Stimulated activated naive CD8-positive, alpha-beta T cell treated with anti-CD3 and anti-CD28 coated beads, Interleukin-15, amount 100 ng/mL, for 72 hours (primary cell): Measurements from ENCODE around the gene EGR4.

Source experiments
- ATAC-seq: fragments of 150-1000 bp; cut with Tn5 transposase; 2 replicates; pipeline ENCODE4 v1.10.0; 2021; ENCODE audit warnings: mild to moderate bottlenecking, moderate library complexity
- DNase-seq, 2 donors: peaks; one replicate each; pipeline ENCODE4 v3.0.0; 2021 to 2022
- H3K27ac Mint-ChIP-seq, 2 donors: one replicate each; pipeline ENCODE4 v1.8.0; 2022; ENCODE audit warnings: mild to moderate bottlenecking in 2 of 2, mixed read lengths in 2 of 2, moderate library complexity in 2 of 2
- H3K27me3 Mint-ChIP-seq: one replicate; pipeline ENCODE4 v1.8.0; 2022; ENCODE audit warnings: mixed read lengths
- H3K4me1 Mint-ChIP-seq: one replicate; pipeline ENCODE4 v1.8.0; 2022; ENCODE audit warnings: mild to moderate bottlenecking, mixed read lengths
- H3K4me3 Mint-ChIP-seq, 2 donors: one replicate each; pipeline ENCODE4 v1.8.0; 2022; ENCODE audit warnings: mild to moderate bottlenecking in 2 of 2, mixed read lengths in 2 of 2, moderate library complexity in 1 of 2
- H3K9me3 Mint-ChIP-seq, 2 donors: one replicate each; pipeline ENCODE4 v1.8.0; 2022; ENCODE audit warnings: mixed read lengths in 2 of 2

The EGR4 gene

DNA sequence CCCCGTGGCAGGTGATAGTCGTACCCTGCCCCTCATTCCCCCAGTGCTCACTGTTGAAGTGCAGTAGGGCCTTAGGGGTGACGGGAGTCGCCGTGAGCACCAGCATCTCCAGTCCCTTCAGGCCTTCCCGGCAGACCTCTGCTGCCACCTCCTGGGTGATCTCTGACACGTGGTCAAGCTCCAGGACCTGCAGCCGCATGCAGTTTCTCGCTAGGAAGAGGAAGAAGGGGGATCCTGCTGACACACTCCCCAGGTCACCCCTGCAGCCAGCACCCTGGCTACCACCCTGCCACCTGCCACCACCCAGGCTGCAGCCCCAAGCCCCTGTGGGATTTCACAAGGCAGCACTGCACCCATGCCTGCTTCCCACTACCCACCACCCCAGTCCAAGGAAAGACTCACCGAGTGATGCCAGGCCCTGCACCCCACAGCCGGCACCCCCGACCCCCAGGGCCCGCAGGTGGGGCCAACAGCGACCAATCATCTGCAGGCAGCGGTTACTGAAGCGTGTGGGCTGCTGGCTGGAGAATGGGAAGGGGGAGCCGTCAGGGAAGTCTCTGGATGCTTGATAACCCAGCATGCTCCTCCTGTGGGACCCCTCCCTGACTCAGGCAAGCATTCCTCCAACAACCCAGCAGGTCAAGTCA, 32.9 kb downstream of the EGR4 start:
- peaks cover 6% of the 10 kb centered on the region for H3K4me1 Mint-ChIP-seq
- no peak overlapping the region for H3K4me3 Mint-ChIP-seq
- H3K9me3 Mint-ChIP-seq: no peaks in the 10 kb centered on the region
- H3K27me3 Mint-ChIP-seq: no peaks in the 10 kb centered on the region
- DNase-seq (no peak), ATAC-seq (peak; percentile 19)
- peak overlapping the region in 1 of 2 donors; percentile 24 for H3K27ac Mint-ChIP-seq

DNA sequence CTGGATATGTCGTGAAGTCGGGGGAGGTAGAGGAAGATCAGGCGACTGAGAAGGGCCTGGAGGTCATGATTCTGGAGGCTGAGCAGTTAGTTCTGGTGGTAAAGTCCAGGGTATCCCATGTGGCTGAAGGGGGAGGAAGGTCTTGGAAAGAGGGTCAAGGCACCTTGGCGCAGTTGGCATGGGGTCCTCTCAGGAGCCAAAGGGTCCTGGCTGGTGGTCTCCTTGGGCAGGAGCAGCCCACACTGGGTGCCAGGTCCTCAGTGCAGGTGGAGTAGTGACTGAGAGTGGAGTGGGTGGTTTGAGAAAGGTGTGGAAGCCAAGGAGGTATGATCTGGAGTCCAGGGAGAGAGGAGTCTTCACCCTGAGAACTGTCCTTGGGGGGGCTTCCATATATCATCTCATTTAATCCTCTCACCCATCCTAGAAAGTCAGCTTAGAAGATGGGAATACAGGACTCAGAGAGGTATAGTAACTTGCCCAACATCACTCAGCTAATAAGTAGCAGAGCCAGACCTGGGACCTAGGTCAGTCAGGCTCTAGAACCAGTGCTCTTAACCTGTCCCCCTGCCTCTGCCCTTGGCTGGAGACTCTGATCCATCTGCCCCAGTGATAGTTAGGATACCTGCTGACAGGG, 33.5 kb downstream of the EGR4 start:
- no peak overlapping the region for H3K4me3 Mint-ChIP-seq
- ATAC-seq (no peak), DNase-seq (no peak)
- no peaks in the 10 kb centered on the region for H3K9me3 Mint-ChIP-seq
- peak overlapping the region in 1 of 2 donors; percentile 29 for H3K27ac Mint-ChIP-seq
- H3K4me1 Mint-ChIP-seq: peaks cover 6% of the 10 kb centered on the region
- H3K27me3 Mint-ChIP-seq: no peaks in the 10 kb centered on the region

DNA sequence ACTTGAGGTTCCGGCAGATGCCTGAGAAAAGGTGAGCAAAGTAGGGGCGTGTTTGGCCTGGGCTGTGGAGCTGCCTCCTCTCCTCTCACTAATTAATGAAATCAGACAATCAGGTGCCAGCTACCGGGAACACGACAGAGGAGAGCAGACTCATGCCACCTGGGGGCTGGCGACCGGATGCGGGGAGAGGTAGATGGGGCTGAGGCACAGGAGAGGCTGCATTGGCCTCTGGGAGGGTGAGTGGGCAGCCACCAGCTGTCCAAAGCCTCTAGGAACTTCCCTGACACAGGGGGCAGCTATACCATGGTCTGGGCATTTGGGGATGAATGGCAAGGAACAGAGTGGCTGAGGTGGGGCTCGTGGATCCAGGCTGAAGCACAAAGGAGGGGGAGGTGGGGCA, 34.1 kb downstream of the EGR4 start:
- DNase-seq: no peak
- H3K27me3 Mint-ChIP-seq: no peaks in the 10 kb centered on the region
- peak overlapping the region in 1 of 2 donors; percentile 93 for H3K27ac Mint-ChIP-seq
- H3K9me3 Mint-ChIP-seq: no peaks in the 10 kb centered on the region
- no peak overlapping the region for H3K4me3 Mint-ChIP-seq
- ATAC-seq: no peak
- peaks cover 6% of the 10 kb centered on the region for H3K4me1 Mint-ChIP-seq

DNA sequence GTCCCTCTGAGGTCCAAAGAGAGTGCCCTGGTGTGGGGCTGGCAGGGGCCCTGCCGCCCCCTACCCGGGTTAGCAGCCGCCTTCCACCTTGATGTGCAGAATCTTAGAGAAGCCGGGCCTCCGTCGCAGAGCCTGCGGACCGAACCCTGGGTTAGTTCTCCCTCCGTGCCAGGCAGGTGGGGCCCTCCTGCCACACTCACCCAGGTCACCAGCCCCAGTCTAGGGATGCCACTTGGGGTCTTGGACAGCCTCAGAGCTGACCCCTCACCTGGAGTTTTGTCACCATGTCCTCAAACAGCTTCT, 34.5 kb downstream of the EGR4 start:
- Mint-ChIP-seq H3K27me3 (no peaks in the 10 kb centered on the region), H3K27ac (peak overlapping the region in 1 of 2 donors; percentile 93), H3K4me3 (no peak overlapping the region), H3K9me3 (no peaks in the 10 kb centered on the region), H3K4me1 (peaks cover 6% of the 10 kb centered on the region)
- DNase-seq (no peak), ATAC-seq (no peak)

DNA sequence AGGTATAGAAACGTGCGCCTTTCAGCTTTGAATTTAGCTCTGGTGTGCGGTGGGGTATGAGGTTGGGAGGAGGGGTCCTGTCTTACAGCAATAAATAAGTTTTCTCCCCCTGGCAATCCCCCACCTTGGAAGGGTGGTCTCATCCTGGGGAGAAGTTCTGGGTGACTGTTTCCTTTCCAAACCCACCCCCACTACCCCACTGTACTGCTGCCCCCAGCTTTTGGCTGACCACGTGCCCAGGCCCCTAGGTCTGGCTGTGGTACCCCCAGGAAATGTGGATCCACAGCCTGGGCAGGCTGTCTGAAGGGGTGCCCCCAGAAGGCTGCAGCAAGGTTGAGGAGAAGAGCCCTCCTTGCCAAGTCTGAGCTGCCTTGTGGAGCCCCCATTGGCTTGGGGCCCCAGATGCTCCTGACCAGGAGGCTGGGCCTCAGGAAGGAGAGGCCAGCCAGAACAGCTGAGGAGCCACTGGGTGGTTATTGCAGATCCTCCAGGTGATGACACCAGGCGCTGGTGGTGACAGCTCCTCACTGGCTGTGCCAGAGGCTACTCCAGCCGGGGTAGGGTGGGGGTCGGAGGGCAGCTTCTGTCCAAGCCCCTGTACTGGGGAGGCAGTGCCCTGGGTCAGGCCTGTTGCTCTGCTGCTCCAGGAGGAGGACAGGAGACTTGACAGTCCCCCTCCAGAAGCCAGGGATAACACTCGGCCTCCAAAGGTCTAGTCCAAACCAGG, 35.0 kb downstream of the EGR4 start:
- ATAC-seq (no peak), DNase-seq (no peak)
- H3K9me3 Mint-ChIP-seq: no peaks in the 10 kb centered on the region
- H3K27me3 Mint-ChIP-seq: no peaks in the 10 kb centered on the region
- H3K27ac Mint-ChIP-seq: no peak overlapping the region
- peaks cover 6% of the 10 kb centered on the region for H3K4me1 Mint-ChIP-seq
- H3K4me3 Mint-ChIP-seq: no peak overlapping the region

DNA sequence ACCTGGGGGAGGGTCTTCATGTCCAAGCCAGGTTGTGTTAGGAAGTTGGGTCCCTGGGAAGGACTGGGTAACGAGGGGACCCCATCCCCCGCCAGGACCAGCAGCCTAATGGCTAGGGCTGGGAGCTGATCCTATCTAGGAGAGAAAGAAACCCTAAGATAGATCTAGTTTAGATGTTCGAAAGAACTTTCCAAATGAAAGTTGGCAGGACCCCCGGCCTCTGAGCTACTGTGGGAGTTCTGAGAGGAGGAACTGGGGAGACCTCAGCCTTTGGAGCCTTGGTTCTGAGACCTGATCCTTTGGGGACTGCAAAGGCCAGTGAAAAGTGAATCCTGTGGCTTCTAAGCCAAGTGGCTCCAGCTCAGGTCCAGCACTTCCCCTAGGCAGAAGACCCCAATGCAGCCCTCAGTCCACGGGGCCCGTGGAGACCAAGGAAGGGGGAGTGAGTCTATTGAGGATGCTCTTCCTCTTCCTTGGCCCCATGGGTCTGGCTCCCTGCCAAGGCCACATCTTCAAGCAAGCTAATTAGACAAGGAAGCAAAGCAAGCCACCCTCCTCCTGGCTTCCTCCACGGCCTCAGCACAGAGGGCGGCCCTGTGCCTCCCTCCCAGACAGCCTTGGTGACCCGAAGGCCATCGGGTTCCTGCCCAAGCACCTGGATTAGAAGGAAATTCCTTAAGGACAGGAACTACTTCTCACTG, 35.8 kb downstream of the EGR4 start:
- peak overlapping the region in 1 of 2 donors; percentile 37 for H3K27ac Mint-ChIP-seq
- no peak for DNase-seq
- H3K9me3 Mint-ChIP-seq: no peaks in the 10 kb centered on the region
- H3K27me3 Mint-ChIP-seq: no peaks in the 10 kb centered on the region
- no peak overlapping the region for H3K4me3 Mint-ChIP-seq
- no peak for ATAC-seq
- H3K4me1 Mint-ChIP-seq: peaks cover 6% of the 10 kb centered on the region

DNA sequence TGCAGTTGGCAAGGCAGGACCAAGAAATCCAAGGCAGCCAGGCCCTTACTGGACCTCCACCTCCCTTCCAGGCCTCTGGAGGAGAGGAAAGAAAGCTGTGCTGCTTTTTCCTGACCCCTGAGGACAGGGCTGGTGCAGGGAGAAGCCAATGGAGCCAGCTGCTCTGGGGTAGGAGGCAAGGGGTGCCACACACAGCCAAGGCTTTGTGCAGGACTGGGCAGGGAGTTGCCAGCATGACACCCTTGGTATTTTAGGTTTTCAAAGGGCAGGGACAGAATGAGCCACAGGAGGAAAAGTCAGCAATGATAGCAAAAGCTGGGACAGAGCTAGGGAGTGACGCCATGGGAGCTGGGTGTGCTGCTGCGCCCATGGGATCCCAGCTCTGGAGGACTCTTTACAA, 36.3 kb downstream of the EGR4 start:
- ATAC-seq (no peak), DNase-seq (no peak)
- Mint-ChIP-seq H3K4me3 (no peak overlapping the region), H3K4me1 (peaks cover 6% of the 10 kb centered on the region), H3K27me3 (no peaks in the 10 kb centered on the region), H3K9me3 (no peaks in the 10 kb centered on the region), H3K27ac (no peak overlapping the region)

DNA sequence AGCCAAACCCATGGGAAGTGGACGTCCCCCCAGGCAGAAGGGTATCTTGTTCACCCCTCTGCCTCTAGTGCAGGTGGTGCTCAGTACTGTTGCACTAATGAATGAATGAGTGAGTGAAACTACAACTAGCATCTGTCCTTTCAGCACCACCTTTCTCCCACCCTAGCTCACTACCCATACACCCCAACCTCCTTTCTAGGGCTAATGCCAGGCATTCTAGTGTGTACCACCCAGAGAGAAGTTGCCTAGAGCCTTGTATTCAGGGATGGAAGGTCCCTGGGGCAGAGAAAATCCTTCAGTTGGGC, 36.8 kb downstream of the EGR4 start:
- ATAC-seq: peak; percentile 18
- H3K27ac Mint-ChIP-seq: peak overlapping the region in 1 of 2 donors; percentile 35

DNA sequence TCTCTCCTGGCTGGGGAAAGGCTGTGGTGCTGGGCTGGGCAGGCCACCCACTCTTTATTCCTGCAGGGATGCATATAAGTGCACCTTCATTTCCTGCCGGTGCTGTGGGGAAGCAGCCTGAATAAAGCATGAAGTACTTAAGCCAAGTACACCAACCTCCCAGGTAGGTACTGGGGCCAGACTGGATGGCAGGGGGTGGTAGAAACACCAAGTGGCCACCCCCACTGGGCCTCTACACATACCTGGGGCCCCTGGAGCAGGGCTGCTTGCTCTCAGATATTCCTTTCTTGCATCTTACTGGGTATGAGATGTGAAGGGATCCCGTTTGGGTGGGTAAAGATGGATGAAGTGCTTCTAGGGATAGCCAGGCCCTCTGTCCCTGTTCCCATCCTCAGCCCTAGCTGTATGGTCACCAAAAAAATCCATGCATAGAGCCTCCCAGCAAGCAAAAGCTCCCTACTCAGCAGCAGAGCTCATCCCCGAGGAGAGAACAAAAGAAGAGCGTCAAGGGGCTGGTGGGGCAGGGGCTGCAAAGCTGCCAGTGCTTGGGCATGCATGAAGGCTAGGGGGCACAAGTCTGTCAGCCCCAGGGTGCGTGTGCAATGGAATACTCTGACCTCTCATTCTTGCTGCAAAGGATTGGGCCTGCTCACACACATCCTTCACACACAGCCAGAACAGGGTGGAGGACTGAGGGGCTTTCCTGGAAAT, 37.3 kb downstream of the EGR4 start:
- H3K4me3 Mint-ChIP-seq: no peak overlapping the region
- no peaks in the 10 kb centered on the region for H3K9me3 Mint-ChIP-seq
- DNase-seq: no peak
- ATAC-seq: no peak
- peaks cover 6% of the 10 kb centered on the region for H3K4me1 Mint-ChIP-seq
- H3K27ac Mint-ChIP-seq: peak overlapping the region in 1 of 2 donors; percentile 28
- no peaks in the 10 kb centered on the region for H3K27me3 Mint-ChIP-seq

More for the DNA sequence above, 36.8 kb downstream of the EGR4 start:
- no peak overlapping the region for H3K4me3 Mint-ChIP-seq
- H3K4me1 Mint-ChIP-seq: peaks cover 6% of the 10 kb centered on the region
- no peaks in the 10 kb centered on the region for H3K9me3 Mint-ChIP-seq
- no peak for DNase-seq
- H3K27me3 Mint-ChIP-seq: no peaks in the 10 kb centered on the region

DNA sequence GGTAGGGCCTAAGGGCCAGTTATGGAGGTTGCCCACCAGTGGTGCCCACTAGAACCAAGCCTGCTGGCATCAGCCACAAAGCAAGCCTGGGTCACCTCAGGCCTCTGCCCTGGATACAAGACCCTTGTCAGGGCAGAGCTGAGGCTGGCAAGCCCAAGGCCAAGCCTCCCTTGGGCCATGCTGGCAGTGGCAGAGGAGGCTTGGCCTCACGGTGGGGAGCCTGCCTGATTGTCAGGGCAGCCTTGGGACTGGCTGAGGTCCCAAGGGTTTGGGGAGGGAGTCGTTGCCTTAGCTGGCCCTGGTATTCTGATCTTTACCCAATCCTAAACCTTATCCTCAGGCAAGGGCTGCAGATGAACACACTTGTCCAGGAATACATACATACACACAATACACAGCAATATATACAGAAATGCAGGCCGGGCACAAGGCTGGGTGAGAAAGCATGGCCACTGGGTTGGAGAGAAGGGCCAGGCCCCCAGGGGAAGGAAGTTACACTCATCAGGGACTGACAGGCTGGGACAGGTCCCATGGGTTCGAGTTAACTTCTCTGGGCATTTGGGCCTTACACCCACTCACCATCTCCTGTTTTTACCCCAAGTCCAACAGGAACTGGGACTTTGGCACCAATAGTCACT, 38.2 kb downstream of the EGR4 start:
- Mint-ChIP-seq H3K27me3 (no peaks in the 10 kb centered on the region), H3K4me3 (no peak overlapping the region), H3K9me3 (no peaks in the 10 kb centered on the region), H3K4me1 (peaks cover 6% of the 10 kb centered on the region), H3K27ac (peak overlapping the region in 1 of 2 donors; percentile 83)
- ATAC-seq (peak; percentile 17), DNase-seq (no peak)

DNA sequence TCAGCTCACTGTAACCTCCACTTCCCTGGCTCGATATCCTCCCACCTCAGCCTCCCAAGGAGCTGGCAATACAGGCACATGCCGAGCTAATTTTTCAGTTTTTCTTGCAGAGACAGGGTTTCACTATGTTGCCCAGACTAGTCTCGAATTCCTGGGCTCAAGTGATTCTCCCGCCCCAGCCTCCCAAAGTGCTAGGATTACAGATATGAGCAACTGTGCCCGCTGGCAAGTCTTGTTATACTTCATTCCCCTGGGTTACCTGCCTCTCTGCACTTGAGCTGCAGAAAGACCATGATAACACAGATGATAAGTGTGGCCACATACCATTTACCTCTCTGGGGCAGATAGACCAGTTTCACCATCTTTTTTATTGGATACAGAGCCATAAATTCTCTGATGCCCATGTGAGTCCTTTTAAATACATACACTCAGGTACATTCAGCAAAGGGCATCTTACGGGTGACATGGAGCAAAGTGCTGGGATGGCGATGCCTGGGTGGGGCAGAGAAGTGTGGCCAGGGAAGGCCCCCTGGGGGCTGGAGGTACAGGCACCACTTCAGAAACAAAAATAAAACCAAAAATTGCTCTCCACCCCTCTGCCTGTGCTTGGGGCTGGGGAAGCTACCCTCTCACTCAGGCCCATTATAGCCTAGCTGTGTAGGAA, 38.9 kb downstream of the EGR4 start:
- no peaks in the 10 kb centered on the region for H3K27me3 Mint-ChIP-seq
- no peak overlapping the region for H3K4me3 Mint-ChIP-seq
- DNase-seq: no peak
- peak overlapping the region in 1 of 2 donors; percentile 83 for H3K27ac Mint-ChIP-seq
- peaks cover 6% of the 10 kb centered on the region for H3K4me1 Mint-ChIP-seq
- H3K9me3 Mint-ChIP-seq: no peaks in the 10 kb centered on the region
- ATAC-seq: no peak

DNA sequence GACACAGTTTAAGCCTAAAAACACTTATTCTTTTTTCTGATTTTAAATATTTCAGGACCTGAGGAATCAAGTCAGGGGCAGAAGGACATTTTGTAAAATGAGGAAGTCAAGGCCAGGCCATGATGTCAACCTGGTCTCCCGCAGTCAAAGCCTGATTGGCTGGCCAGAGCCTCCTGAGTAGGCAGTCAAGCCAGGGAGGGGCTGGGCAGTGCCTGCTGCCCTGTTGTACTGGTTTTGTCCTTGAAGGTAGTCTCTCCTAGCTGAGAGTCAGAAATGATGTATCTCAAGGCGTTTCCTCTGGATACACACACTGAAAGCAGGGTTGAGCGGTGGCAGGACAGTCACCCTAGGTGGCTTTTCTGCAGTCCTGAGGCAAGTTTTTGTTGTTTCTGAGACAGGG, 39.4 kb downstream of the EGR4 start:
- H3K27ac Mint-ChIP-seq: peak overlapping the region; percentile 3 to 40

DNA sequence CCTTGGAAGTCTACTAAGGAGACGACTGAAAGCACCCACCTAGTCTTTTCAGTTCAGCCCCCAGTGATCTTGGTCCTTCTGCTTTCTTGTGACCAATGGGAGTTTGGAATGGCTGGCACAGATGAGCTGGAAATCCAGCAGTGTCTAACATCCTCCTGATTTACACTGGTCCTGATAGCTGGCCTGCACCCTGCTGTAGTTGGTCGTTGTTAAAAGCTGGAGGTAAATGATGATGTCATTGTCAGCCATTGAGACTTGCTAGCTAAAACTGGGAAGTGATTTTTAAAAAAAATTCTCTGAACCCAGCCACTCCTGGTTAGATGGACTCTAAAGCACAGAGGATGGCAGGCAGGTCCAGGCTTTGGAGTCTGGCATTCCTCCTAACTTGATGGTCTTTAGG, 39.9 kb downstream of the EGR4 start:
- Mint-ChIP-seq H3K4me1 (peaks cover 6% of the 10 kb centered on the region), H3K4me3 (no peak overlapping the region), H3K27ac (peak overlapping the region in 1 of 2 donors; percentile 81), H3K27me3 (no peaks in the 10 kb centered on the region), H3K9me3 (no peaks in the 10 kb centered on the region)
- ATAC-seq: no peak
- no peak for DNase-seq

More for the DNA sequence above, 39.4 kb downstream of the EGR4 start:
- Mint-ChIP-seq H3K4me1 (peaks cover 6% of the 10 kb centered on the region), H3K27me3 (no peaks in the 10 kb centered on the region), H3K9me3 (no peaks in the 10 kb centered on the region), H3K4me3 (no peak overlapping the region)
- ATAC-seq (no peak), DNase-seq (no peak)

DNA sequence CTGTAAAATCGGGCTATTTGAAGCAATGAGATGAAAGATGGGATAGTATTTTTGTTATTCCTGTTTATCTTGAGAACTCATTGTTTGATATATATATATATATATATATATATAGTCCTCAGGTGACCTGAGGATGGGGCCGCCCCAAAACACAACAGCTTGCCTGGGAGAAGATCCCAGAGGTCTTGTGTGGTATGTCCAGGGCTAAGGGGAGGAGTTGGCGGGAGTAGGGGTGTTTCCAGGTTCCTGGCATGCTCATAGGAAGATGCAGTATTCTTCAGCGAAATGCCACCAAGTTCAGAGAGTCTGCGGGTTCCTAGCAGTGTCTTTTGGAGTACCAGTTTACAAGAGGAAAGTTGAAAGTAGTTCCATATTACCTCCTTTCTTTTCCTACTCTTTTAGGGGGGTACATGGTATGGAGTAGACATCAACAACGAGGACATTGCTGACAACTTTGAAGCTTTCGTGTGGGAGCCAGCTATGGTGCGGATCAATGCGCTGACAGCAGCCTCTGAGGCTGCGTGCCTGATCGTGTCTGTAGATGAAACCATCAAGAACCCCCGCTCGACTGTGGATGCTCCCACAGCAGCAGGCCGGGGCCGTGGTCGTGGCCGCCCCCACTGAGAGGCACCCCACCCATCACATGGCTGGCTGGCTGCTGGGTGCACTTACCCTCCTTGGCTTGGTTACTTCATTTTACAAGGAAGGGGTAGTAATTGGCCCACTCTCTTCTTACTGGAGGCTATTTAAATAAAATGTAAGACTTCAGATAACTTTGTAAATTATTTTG, 40.9 kb downstream of the EGR4 start:
- no peaks in the 10 kb centered on the region for H3K27me3 Mint-ChIP-seq
- ATAC-seq: no peak

More for the DNA sequence above, 40.9 kb downstream of the EGR4 start:
- peak overlapping the region in 1 of 2 donors; percentile 30 for H3K27ac Mint-ChIP-seq
- no peaks in the 10 kb centered on the region for H3K9me3 Mint-ChIP-seq
- no peak overlapping the region for H3K4me3 Mint-ChIP-seq
- DNase-seq: no peak
- peaks cover 6% of the 10 kb centered on the region for H3K4me1 Mint-ChIP-seq
